ENCODE data around the gene GRAP.

GRCh38 chr17:18977646-18978045, 69.1 kb downstream of the GRAP start:
- TF ChIP-seq CTCF (conservative IDR thresholded peaks at IDR 0.05) = no peak
- TF ChIP-seq ZFX (IDR thresholded peaks at IDR 0.05) = no peak
